HG02642 (cell line): ENCODE measurements around the gene UBTD1.

Source experiments
- ATAC-seq: cut with Tn5 transposase; IDR thresholded peaks from one replicate; pipeline ENCODE4 v1.9.1; 2021; ENCODE audit warnings: mild to moderate bottlenecking; ENCODE audit not compliant: unreplicated experiment, poor library complexity

Gene UBTD1

GRCh38 chr10:97601268-97602215, 102.8 kb downstream of the UBTD1 start:
- no peak for ATAC-seq

- ATAC-seq, result no peak
Measured at GRCh38 chr10:97607095-97607636, 108.4 kb downstream of the UBTD1 start.

DNA sequence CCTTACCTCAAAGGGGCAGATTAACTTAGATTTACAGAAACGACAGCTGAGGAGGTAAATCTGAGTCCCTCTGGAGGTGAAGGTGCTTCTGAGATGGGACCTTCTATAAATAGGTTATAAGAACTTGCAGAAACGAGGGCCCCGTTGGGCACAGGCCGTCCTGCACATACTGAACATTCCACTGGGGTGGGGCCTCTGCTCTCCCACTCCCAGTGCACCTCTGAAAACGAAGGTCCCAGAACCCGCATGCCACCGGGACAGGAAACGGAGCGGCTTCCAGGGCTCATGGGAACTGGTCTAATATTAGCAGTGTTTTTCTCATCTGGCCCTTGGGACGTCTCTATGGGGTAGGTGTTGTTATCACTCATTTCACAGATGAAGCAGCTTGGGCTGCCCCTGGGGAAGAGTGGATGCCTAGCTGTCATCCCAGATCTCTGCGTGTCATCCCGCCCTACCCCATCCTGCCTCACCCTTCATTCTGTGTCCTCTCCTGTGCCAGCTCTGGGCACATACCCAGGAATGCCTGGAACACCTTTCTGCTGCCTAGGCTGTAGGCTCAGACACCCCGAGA, 110.4 kb downstream of the UBTD1 start:
- ATAC-seq, result no peak

DNA sequence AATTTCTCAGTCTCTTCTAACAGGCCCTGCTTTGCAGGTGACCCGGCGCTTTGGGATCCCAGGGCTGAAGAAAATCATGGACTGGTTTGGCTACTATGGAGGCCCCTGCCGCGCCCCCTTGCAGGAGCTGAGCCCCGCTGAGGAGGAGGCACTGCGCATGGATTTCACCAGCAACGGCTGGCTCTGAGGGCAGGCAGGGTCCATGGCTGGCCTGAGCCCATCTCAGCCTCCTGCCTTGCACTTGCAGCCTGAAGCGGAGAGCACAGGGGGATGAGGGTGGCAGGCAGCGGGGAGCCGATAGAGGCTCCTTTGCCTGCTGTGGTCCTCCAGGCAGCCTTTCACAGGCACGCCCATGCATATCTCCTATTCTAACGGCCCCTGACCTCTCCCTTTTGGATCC, 112.7 kb downstream of the UBTD1 start:
- no peak for ATAC-seq

GRCh38 chr10:97612386-97612785, 113.7 kb downstream of the UBTD1 start:
- ATAC-seq, result no peak

DNA sequence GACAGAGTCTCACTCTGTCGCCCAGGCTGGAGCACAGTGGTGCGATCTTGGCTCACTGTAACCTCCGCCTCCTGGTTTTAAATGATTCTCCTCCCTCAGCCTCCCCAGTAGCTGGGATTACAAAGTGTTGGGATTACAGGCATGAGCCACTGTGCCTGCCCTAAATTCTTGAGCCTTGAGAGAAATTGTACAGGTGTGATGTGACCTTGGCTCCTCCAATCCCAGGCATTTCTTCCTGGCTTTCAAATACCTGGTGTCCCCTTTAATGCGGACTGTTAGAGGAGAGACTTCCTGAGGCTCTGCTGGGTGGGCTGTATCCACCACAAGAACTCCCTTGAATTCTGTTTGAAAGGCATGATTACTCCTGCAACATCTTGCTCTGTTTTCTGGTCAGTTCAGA, 119.6 kb downstream of the UBTD1 start:
- no peak for ATAC-seq

DNA sequence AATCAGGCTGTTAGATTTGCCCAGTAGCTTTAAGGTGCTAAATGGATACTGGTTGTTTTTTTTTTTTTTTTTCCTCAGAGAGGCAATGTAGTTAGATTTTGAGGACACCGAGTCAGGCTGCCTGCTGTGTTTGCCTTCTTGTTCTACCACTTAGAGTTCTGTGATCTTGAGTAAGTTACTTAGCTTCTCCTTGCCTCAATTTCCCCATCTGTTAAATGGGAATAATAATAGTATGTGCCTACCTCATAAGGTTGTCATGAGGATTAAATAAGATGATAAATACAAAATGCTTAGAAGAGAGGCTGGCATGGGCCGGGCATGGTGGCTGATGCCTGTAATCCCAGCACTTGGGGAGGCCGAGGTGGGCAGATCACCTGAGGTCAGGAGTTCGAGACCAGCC, 120.0 kb downstream of the UBTD1 start:
- ATAC-seq, result no peak
